Mesenteric fat pad (tissue), 1 donor: ENCODE measurements around the gene RTN3. TPM values are rescaled to one million over a fixed set of nuclear protein-coding genes. Genes with fewer than 3 reads are reported as not detected.
"Not testable (repeated sequence)": the region's sequence is repeated elsewhere in the genome, so short reads cannot be mapped to it uniquely, and the experiment has no call there.

ENCODE experiments used
- DNase-seq: peaks from one replicate; pipeline ENCODE4 v3.0.0-alpha.2; 2020; ENCODE audit warnings: low spot score
- long read RNA-seq: library from polyadenylated mRNA; unstranded; transcript quantifications from one replicate; pipeline ENCODE4 v2.0.0, GENCODE V29; 2020
- total RNA-seq: library from RNA; stranded (reverse); fragmentation: NEBNext Ultra II Directional; extraction: Animal tissue kit (Norgen Biotek cat#: 25700); gene quantifications from one replicate; pipeline ENCODE4 v1.2.1, GENCODE V29; 2021
- donor health status: DM: yes; HTN: yes; CAD: no.

The RTN3 gene, protein sequence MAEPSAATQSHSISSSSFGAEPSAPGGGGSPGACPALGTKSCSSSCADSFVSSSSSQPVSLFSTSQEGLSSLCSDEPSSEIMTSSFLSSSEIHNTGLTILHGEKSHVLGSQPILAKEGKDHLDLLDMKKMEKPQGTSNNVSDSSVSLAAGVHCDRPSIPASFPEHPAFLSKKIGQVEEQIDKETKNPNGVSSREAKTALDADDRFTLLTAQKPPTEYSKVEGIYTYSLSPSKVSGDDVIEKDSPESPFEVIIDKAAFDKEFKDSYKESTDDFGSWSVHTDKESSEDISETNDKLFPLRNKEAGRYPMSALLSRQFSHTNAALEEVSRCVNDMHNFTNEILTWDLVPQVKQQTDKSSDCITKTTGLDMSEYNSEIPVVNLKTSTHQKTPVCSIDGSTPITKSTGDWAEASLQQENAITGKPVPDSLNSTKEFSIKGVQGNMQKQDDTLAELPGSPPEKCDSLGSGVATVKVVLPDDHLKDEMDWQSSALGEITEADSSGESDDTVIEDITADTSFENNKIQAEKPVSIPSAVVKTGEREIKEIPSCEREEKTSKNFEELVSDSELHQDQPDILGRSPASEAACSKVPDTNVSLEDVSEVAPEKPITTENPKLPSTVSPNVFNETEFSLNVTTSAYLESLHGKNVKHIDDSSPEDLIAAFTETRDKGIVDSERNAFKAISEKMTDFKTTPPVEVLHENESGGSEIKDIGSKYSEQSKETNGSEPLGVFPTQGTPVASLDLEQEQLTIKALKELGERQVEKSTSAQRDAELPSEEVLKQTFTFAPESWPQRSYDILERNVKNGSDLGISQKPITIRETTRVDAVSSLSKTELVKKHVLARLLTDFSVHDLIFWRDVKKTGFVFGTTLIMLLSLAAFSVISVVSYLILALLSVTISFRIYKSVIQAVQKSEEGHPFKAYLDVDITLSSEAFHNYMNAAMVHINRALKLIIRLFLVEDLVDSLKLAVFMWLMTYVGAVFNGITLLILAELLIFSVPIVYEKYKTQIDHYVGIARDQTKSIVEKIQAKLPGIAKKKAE
- 267 TPM for total RNA-seq
- long read RNA-seq, transcript RTN3-208 (7 exons, 2,532 nt), result major isoform, 767 of 854 reads
- long read RNA-seq, transcript RTN3-203 (6 exons, 2,524 nt), result minor isoform, 24 of 854 reads
- long read RNA-seq, partial matches to known transcripts, result 40 of 854 reads
- long read RNA-seq, other reads (novel, unspliced or antisense), result 18 of 854 reads

DNA sequence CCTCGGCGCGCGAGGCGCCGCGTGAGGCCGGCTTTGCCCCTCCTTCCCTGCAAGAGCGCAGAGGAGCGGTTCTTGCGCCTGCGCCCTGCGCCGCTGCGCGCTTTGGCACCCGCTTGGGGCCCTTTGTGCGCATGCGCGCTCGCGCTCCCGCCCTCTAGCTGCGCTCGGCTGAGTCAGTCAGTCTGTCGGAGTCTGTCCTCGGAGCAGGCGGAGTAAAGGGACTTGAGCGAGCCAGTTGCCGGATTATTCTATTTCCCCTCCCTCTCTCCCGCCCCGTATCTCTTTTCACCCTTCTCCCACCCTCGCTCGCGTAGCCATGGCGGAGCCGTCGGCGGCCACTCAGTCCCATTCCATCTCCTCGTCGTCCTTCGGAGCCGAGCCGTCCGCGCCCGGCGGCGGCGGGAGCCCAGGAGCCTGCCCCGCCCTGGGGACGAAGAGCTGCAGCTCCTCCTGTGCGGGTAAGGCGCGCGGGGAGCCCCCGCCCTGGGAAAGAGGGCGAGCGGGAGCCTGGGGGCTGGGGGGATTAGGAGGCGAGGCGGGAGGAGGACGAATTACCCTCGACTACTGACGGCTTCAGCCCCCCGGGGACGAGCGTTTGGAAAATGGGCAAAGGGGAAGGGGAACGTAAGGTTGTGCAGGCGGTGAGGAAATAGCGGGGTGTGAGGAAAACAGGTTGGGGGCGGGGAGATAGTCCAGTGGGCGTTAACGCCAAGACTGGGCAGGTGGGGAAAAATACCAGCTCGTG, at the start of gene RTN3:
RTN3 (plus strand) TSS at position 180 of the 745 bp plus-strand sequence; CDS start at position 317, 137 bp downstream.
- DNase-seq, result peak; percentile 100

DNA sequence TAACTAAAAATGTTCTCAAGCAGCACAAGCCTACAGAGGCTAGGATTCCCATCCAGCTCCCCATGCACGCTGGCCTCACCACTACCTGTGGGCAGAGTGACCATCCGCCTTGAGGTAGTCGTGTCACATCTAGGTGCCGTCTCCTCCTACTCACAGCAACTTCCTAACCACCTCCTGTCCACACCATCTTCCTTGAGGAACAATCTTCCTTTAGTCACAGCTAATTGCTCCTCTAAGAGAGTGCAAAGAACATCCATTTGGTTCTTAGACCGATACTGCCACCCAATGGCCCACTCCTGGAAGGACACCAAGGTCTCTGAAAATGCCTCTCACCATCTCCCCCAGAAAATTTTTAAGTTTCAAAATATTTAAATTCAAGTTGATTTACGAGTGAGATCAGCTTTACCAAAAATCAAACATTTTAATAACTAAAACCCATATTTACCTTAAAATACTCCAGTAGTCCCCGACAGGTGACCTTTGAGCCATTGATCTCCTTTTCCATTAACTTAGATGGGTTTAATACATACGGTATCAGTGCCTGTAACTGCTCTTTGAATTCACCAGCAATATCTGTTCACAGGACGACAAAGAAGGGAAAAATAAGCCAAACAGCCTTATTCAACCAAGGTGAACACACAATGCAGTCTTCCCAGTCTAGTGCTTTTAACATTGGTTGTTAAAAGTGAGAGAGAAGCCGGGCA, 45.4 kb upstream of the RTN3 start:
- DNase-seq, result no peak

DNA sequence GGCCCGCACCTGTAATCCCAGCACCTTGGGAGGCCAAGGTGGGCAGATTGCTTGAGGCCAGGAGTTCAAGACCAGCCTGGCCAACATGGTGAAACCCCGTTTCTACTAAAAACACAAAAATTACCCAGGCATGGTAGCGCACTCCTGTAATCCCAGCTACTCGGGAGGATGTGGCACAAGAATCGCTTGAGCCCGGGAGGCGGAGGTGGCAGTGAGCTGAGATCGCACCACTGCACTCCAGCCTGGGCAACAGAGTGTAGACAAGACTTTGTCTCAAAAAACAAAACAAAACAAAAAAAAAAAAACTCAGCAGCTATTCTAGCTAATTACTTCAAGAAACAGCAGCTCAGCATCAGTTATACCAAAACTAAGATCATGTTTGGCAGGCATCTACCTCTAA, 42.9 kb upstream of the RTN3 start:
- DNase-seq, result not testable (repeated sequence)

DNA sequence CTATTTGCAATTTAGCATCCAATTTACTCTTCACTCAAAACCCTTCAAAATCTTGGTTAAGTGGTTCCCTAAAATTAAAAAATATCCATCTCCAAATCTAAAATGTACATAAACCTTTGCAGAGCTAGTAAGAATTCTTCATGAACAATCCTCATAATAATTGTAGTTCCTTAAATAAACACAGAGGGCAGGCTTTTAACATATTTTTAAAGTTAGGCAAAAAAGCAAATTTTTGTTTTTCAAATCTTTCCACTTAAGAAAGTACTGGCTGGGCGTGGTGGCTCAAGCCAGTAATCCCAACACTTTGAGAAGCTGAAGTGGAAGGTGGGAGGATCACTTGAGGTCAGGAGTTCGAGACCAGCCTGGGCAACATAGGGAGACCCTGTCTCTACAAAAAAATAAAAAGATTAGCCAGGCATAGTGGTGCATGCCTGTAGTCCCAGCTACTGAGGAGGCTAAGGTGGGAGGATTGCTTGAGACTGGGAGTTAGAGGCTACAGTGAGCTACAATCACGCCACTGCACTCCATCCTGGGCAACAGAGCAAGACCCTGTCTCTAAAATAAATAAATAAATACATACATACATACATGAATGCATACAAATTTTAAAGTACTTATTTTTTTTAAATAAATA, 42.0 kb upstream of the RTN3 start:
- DNase-seq, result no peak

DNA sequence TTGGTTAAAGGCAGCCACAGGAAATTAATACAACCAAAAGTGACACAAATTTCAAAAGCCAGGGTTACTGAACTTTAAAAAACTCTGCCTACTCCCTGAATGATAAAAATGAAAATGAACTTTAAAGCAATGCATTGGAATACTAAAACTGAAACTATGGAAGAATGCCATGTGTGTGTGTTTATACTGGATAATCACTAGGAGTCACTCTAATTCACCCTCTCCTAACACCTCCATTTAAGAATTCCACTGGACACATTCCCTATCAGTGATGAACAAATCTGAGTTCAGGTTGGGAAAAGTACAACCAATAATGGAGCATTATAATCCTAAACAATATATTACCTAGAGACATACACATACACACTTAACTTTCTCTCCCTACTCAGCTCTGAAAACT, 39.6 kb upstream of the RTN3 start:
- no peak for DNase-seq

DNA sequence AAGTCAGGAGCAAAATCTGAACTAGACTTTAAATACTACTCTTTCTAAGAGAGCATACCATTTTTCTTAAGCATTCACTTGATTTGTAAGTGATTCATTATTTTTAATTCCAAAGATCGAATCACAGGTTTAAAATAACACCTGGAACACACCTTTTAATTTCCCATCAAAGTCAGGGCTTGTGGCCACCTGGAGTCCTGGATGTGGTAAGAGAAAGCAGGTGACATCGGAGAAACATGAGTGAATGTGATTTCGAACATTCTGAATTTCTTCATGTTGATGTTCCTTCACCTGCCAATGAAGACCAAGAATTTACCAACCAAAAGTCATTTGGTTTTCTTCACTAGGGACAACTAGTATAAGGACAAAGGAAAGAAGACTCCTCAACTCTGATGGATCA, 38.1 kb upstream of the RTN3 start:
- DNase-seq, result no peak

DNA sequence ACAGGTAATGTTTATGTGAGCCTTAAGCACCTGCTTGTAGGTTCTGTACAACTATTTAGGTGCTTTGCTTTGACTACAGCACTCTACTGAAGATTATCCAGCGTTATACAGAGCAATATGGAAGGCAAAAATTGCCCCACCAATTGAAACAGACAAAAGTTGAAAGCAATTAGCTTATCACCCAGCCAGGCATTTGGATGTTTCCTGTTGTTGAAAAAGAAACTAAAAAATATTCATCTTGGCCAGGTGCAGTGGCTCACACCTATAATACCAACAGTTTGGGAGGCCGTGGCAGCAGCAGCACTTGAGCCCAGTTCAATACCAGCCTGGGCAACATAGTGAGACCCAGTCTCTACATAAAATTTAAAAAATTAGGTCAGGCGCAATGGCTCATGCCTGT, 28.6 kb upstream of the RTN3 start:
- no peak for DNase-seq

DNA sequence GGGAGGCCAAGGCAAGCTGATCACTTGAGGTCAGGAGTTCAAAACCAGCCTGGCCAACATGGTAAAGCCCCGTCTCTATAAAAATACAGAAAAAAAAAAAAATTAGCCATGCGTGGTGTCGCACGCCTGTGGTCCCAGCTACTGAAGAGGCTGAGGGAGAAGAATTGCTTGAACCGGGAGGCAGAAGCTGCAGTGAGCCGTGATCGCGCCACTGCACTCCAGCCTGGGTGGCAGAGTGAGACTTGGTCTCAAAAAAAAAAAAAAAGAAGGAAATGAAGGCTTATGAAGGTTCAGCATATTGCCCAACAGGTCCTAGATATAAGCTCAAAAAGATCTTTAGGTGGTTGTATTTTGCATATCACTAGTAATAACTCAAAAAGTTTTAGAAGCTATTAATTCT, 20.3 kb upstream of the RTN3 start:
- no peak for DNase-seq

DNA sequence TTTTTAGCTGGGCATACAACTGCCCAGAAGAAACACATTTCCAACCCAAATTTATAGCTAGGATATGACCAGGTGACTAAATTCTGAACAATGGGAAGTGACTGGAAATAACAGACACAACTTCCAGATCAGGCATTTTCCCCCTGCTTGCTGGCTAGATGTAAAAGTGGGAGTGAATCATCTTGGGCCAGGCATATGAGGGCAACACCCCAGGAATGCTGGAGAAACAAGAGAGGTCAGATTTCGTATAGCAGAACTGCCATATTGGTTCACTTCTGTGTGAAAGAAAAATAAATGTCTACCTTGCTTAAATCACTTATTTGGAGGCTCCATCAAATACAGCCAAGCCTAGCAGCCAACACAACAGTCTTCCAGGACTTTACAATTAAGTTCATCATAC, 17.5 kb upstream of the RTN3 start:
- DNase-seq, result no peak

DNA sequence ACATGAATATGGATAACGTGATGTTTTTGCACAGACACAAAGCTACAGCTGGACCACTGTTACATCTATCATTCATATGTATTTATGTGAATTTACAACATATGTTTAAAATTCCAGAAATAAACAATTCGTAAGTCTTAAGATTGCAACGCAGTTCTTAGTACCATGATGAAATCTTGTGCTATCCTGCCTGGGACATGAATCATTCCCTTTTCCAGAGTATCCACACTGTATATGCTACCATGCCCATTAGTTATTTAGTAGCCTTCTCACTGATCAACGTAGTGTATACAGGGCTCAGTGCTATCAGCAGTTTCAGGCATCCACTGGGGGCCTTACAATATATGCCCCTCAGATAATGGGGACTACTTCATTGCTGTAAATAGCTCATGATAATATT, 14.4 kb upstream of the RTN3 start:
- no peak for DNase-seq

DNA sequence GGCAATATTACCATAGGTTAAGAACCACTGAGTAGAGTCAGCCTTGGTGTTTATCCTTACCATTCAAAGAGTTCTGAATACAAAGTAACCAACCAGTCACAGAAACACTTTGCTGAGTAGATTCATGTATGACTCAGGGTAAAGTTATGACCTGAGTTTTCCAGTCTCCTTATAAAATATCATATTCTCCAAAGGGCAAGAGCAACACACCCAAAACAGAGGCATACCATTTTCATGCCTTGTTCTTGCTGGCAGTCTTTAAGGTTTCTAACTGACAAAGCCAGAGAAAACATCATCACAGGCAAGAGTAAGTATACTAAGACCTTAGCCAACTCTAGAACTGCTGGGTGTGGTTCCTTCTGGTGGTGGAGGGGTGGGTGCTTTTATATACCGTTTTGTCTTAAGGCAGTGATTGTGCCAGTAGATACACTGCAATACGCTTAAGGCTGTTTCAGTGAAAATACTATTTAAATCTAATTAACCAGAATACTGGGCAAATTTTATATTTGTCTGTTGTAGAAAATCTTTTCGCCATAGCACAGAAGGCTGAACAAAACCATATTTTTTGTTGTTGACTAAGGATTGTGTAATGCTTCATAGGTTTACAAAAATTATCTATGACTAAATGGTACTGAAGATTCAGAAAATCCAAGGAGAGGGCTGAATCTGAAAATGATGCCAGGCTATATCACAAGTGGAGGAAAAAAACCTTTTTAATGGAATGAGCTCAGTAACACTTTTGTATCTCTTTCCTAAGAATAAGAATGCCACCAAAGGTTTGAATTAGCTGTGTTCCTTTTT, 13.1 kb upstream of the RTN3 start:
- DNase-seq, result no peak

DNA sequence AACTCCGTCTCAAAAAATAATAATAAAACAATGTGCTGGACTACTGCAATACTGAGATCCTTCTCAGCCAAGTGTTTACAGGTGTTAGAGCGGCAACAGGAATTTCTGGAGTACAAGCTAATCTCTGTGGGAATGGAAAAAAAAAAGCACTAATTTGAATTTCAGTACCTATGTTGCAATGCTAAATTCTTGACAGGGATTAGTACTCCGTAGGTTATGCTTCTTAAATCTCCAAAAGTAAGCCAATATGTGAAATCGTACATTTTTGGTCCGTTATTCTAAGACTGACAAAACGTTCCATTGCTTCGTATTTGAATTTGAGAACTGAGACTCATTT, 11.2 kb upstream of the RTN3 start:
- DNase-seq, result no peak

DNA sequence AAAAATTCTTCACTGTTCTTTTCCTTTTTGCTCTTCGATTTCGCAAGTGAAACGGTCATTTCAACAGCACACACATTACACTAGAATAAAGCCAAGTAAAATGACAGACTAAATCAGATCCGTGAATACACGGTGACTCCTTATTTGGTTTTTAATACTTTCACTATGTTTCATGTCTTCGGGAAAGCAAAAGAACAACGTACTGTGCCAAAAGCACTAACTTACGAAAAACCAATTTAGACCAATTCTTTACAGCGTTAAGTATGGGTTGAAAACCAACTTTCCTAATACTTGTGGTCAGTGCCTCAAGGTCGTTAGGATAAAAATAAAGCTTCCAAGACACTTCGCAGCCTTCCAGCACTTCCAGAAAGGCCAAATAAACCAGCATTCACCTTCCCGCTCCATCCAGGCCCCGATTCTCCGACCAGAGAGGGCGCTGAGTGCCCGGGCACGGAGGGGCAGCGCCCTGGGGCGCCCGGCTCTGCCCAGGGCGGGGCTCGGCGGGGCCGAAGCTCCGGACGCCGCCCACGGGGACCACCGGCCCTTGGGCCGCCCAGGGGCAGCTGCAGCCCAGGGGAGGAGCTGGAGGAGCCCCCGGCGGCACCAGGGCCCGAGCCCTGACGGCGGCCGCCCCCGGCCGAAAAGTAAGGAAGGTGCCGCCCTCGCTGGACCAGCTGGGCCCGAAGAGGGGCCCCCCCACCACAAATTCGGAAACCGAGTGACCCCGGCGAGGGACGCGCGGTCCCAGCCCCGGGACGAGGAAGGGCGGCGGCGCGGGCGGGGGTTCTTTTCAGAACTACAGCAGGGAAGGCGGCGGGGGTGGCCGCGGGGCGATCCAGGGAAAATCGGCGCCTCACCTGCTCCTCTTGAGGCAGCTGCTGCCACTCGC, 10.6 kb upstream of the RTN3 start:
- no peak for DNase-seq

DNA sequence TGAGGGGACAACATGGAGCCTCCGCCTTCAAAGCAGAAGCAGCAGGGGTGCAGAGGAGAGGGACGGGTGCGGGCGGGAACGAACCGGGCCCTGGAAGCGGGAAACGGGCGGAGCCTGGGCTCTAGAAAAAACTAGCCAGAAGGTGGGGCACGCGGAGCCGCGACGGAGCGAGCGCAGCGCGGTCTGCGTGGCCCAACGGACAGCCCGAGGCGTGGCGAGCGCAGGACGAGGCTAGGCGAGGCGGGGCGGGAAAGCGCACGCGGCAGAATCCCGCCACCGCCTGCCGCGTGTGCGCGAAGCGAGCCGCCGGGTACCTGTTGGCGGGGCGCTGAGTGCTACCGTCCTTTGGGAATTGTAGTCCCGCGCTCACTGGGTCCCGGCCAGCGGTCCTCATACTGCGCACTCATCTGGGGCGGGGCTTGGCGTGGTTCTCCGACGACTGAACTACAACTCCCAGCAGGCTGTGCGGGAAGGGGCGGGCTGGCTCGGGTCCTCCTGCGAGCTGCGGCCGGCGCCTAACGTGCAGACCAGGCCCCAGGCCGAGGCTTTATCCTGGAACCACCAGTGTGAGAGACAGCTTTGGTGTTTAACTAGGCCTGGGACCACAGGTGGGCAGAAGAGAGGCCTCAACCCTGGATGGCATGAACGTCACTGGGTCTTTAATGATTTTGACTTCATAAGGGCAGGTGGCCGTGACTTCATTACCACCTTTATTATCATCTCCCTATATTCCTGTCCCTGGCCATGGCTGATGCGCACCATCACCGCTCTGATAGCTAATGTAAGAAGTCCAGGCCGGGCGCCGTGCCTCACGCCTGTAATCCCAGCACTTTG, 9.8 kb upstream of the RTN3 start, which contains the start of gene ATL3:
ATL3 (minus strand) TSS at position 55 of the 834 bp plus-strand sequence; CDS start at position 14, 41 bp downstream.
- peak; percentile 99 for DNase-seq

DNA sequence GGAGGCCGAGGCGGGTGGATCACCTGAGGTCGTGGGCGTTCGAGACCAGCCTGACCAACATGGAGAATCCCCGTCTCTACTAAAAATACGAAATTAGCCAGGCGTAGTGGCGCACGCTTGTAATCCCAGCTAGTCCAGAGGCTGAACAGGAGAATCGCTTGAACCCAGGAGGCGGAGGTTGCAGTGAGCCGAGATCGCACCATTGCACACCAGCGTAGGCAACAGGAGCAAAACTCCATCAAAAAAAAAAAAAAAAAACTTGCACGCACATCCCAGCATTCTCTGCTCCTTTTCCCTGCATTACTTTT, 9.2 kb upstream of the RTN3 start:
- no peak for DNase-seq

DNA sequence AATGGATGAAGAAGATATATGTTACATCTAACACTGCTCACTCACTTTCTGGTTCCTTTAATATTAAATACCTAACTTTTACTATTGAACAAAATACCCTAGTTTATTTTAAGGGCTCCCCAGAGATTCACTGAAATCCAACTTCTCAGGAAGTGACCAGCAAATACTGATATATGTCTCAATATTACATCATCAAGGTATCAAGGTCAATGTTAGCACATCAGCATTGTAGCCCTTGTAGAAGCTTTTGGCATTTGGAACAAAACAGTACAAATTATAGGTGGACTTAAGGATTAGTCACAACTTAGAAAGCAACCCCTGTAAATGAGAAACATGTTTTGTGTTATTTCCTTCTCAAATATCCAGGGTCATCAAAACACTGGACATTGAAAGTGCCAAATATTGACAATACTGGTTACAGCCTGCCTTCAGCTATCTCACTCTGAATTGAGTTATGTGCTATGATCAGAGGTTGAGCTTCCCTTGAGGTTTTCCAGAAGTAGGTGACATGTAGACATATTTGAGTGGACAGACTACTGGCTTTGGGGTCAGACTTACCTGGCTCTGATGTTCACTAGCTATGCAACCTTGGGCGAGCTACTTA, 8.3 kb upstream of the RTN3 start:
- no peak for DNase-seq

DNA sequence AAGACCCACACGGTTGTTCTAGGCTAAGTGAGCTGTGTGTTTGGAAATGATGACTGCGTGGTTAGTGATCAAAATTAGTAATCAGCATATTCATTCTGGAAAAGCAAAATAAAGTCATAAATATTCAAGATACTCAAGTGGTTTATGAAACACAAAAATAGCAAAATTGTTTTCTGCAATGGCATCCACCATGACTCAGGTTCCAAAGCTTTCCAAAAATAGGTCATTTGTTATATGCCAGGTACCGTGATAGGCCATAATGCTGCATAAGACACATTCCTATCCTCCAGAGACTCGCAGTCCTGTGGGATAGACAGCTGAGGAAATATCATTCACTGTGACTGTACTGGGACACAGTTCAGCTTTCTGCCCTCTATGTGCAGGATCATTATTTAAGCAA, 7.7 kb upstream of the RTN3 start:
- DNase-seq, result no peak
